OCI-LY7 (cell line): ENCODE data around the gene TTI1.

Source experiments
- CTCF ChIP-seq: fragments of 200-600 bp; sonication (generic); conservative IDR thresholded peaks from 2 replicates; pipeline ENCODE4 v1.5.1; 2014; ENCODE audit warnings: mild to moderate bottlenecking, antibody characterized with exemption, low read length, moderate library complexity, mixed read lengths
- EZH2phosphoT487 ChIP-seq: fragments of 200-600 bp; sonication (generic); IDR thresholded peaks from 2 replicates; pipeline ENCODE4 v1.6.1; 2018; ENCODE audit warnings: low read depth, borderline replicate concordance, mild to moderate bottlenecking, mixed run types, antibody characterized with exemption, low read length, moderate library complexity, mixed read lengths

GRCh38 chr20:37997516-37997915 lies 35.7 kb downstream of the TTI1 start:
- no peak for TF ChIP-seq CTCF
- no peak for TF ChIP-seq EZH2phosphoT487
